Kidney epithelial cell (primary cell): ENCODE measurements around the gene PHOSPHO1. TPM values are rescaled to one million over a fixed set of nuclear protein-coding genes. Genes with fewer than 3 reads are reported as not detected.
"Not testable (repeated sequence)": the region's sequence is repeated elsewhere in the genome, so short reads cannot be mapped to it uniquely, and the experiment has no call there.

Experiments used
- DNase-seq: peaks from one replicate; pipeline ENCODE4 v3.0.0-alpha.2; 2010; ENCODE audit warnings: low read depth
- H3K27me3 ChIP-seq: 2 replicates; pipeline ENCODE4 v1.6.0; 2011; ENCODE audit warnings: low read length; ENCODE audit not compliant: control insufficient read depth, insufficient read depth
- H3K36me3 ChIP-seq: 2 replicates; pipeline ENCODE4 v1.5.1; 2011; ENCODE audit warnings: low read length; ENCODE audit not compliant: control insufficient read depth, insufficient read depth
- H3K4me3 ChIP-seq: 2 replicates; pipeline ENCODE4 v1.5.1; 2011; ENCODE audit warnings: low read depth, mild to moderate bottlenecking, control low read depth, low read length
- CTCF ChIP-seq: IDR thresholded peaks from 2 replicates; pipeline ENCODE4 v1.5.1; 2011; ENCODE audit warnings: mild to moderate bottlenecking, moderate library complexity, low read length, control low read depth, inconsistent platforms; ENCODE audit not compliant: insufficient read depth, poor library complexity, severe bottlenecking
- total RNA-seq: library from RNA; depleted of rRNA; stranded (reverse); fragments of >200 nt; gene quantifications from 2 replicates; pipeline ENCODE4 v1.2.3, GENCODE V29; 2015

PHOSPHO1 gene
- total RNA-seq, 1 donor from 2014 or later = not detected

DNA sequence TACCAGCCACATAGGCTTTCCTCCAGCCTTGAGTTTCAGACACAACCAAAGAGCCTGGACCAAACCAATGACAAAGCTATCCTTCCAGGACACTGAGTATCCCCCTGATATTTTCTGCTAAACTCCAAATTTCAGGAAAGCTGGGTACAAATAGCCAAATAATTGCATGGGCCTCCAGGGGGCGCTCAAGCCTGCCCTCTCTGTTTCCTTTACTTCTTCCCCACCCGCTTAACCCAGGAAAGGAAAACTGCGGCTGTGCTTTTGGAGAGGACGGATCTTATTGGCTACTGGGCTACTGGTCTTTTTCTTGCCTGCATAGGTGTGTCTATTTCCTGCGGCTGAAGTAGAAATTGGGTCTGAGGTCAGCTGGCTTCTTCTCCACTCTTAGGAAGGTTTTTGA, 50.3 kb downstream of the PHOSPHO1 start:
- TF ChIP-seq CTCF = peak; percentile 87
- Histone ChIP-seq H3K4me3 (no peak overlapping the region), H3K27me3 (no peaks in the 10 kb centered on the region), H3K36me3 (no peaks in the 10 kb centered on the region)
- DNase-seq = no peak

DNA sequence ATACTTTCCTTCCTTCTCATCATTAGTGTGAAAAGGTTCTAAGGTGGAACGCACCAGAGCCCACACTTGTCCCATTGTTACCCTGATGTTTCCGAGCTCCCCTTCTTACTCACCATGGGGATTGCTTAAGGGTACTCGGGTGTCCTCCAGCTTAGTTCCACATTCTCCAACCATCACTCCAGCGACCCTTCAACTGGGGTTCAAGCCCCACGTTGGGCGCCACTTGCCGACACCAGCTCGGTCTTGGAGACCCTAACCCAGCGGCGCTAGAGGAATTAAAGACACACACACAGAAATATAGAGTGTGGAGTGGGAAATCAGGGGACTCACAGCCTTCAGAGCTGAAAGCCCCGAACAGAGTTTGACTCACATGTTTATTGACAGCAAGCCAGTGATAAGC, 54.6 kb downstream of the PHOSPHO1 start:
- not testable (repeated sequence) for DNase-seq, H3K27me3 ChIP-seq, H3K4me3 ChIP-seq, H3K36me3 ChIP-seq

Other genes starting within 250 kb of the PHOSPHO1 start
- gene IGF2BP1, start 233.4 kb downstream of the PHOSPHO1 start, total RNA-seq = 10.2 and 10.4 TPM in 2 replicates
- 0.34 and 0.50 TPM in 2 replicates for gene B4GALNT2, start 98.0 kb downstream of the PHOSPHO1 start, total RNA-seq
- gene GNGT2, start 20.2 kb downstream of the PHOSPHO1 start, total RNA-seq = 0.58 TPM in 1 of 2 replicates, not detected in the other
- gene ABI3, start 20.1 kb downstream of the PHOSPHO1 start, total RNA-seq = 0.41 and 0.42 TPM in 2 replicates
- gene ZNF652, start 131.5 kb upstream of the PHOSPHO1 start, total RNA-seq = 20.7 and 21.4 TPM in 2 replicates
- 137 and 143 TPM in 2 replicates for gene PHB1, start 184.1 kb upstream of the PHOSPHO1 start, total RNA-seq